Activated T-cell treated with anti-CD3 and anti-CD28 coated beads for 4 hours (primary cell): ENCODE results near the gene STPG1.

Source experiments
- DNase-seq: peaks from one replicate; pipeline ENCODE4 v3.0.0-alpha.2; 2020

STPG1 gene

DNA sequence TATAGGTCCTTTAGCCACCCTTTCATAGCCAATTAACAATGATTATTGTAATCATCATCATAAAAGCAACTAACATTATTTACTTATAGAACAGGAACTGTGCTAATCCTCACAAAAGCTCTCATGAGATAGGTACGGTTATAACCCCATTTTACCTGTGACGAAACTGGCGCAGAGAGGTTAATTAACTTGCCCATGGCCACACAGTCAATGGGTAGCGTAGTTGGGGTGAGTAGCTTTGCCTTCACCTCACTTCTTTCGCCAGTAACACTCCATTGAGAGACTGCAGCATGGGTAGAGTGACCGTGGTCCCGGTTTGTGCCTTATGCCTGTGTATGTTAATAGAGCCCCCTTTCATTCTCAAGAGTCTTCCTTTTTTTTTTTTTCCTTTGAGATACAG lies 12.3 kb upstream of the STPG1 start:
- DNase-seq, result no peak

GRCh38 chr1:24425441-24425840 lies 11.9 kb upstream of the STPG1 start:
- no peak for DNase-seq

DNA sequence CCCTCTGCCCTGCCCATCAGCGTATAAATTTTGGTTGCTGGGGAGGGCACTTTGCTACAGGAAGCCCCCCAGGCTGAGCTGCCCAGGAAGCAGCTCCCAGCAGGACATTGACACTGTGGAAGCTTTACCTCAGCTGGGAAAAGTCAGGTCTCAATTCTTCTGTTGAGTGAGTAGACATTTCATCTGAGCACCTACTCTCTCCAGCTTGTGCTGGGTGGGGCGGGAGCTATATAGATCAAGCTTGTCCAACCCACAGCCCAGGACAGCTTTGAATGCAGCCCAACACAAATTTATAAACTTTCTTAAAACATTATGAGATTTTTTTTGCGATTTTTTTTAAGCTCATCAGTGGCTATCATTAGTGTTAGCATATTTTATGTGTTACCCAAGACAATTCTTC lies 11.4 kb upstream of the STPG1 start:
- DNase-seq, result no peak

GRCh38 chr1:24424207-24424606 lies 10.6 kb upstream of the STPG1 start:
- no peak for DNase-seq

DNA sequence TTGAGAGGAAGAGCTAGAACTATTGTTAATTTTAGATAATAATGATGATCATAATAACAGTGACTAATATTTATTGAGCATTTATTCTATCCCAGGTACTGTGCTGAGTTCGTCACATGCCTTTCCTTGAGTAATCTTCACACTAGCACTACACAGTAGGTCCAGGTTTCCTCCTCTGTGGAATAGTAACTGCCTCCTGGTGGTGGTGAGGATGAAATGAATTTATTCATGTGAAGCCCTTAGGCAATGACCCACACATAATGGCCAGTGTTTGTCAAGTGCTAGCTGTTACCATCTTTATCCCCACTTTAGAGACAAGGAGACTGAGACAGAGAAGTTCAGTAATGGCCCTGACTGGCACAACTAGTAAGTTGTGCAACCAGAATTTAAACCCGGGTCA lies 7.9 kb upstream of the STPG1 start:
- no peak for DNase-seq

DNA sequence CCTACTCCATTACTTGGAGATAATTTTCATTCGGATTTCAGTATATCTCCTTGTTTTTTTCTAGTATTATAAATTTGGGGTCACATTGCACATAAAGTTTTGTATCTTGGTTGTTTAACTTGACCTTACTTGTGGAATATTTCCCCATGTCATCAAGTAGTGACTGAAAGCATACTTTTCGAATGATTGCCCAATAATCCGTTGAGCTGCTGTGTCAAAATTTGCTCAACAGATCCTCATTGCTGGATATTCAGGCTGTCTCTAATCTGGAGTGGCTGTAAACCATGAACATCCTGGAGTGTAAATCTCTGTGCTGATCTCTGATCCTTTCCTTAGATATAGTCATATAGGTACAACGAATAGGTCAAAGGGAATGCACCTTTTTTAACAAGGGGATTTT lies 7.0 kb upstream of the STPG1 start:
- no peak for DNase-seq

GRCh38 chr1:24418898-24419628 lies 5.5 kb upstream of the STPG1 start:
- DNase-seq, result no peak

DNA sequence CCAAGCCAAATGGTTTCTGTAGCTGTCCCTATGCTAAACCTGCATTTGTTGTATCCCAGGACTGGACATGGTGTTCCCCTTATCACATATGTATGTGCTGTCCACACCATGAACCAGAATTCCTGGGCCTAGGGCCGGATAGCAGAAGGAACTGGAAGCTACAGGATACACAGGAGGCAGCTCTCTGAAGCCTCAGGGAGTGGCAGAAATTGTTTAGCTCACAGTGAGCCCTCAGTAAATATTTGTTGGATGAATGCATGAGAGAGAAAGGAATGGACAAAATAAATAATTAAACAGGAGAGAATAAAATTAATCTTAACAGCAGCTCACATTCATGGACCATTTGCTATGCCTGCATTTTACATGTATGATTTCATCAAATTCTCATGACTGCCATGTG lies 4.1 kb upstream of the STPG1 start:
- no peak for DNase-seq

DNA sequence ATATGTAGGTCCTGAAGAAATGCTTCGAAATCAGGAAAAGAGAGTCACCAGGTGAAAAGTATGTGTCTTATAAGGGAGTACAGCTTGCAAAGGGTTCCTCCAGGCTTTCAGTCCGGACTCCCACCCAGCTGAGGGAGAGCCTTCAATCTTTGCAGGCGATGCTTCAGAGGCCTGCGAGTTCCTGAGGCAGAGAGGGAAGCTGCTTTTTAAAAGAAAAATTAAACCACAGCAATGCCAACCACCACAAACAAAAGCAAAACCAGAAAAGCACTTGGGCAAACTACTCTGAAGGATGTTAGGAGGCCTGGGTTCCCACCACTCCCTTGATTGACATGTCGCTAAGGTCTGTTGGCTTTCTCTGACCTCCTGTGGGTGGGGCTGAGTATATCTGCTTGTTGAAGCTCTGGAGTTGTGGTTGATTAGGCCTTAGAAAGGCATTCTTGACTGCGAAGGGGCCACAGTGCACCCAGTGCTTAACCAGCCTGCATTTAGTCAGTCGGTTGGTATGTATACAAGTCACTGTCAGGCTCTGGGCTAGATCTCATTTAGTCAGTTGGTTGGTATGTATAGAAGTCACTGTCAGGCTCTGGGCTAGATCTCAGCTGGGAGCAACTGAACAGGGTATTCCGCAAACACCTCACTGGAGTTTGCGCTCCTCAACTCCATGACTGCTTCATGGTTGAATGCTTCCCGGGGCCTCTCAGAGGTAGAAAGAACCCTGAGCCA lies 3.2 kb upstream of the STPG1 start:
- no peak for DNase-seq

- DNase-seq, result no peak
Observed at GRCh38 chr1:24415910-24416665, 2.5 kb upstream of the STPG1 start.

GRCh38 chr1:24415334-24415909 lies 1.8 kb upstream of the STPG1 start, which contains the start of gene NIPAL3:
Gene NIPAL3 (plus strand): TSS chr1:24415802. CDS start chr1:24419548, 3,746 bp downstream.
- peak; percentile 93 for DNase-seq

- no peak for DNase-seq
Observed at GRCh38 chr1:24414775-24415333, 1.3 kb upstream of the STPG1 start.

DNA sequence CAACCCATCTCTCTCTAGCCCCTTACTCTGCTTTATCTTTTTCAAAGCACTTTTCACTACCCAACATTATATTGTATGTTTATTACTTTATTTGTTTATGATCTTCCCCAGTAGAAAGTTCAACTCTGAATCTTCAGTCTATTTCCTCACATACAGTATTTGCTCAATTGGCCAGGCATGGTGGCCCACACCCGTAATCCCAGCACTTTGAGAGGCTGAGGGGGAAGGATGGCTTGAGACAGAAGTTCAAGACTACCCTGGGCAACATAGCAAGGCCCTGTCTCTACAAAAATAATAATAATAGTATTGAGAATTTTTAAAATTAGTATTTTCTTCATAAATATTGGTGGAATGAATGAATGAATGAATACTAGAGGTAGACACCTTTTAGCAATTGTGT lies 1.2 kb downstream of the STPG1 start:
- no peak for DNase-seq

DNA sequence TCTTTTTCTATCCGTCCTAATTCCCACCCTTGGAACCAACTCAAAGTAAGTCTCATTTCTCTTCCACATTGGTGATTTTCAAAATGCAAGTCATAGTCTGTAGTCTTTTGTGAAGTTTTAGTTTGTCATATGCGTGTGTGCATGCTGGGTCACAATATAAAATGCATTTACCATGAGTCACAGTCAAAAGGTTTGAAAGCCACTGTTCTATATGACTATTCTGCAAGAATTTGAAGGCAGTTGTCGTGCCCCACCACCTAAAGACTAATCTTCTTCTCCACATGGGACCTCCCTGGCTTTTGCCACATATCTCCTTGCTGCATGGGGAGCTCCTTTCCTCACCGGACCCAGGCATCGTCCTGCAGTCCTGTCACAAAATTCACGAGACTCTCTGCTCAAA lies 1.6 kb downstream of the STPG1 start:
- no peak for DNase-seq

GRCh38 chr1:24410750-24411149 lies 2.8 kb downstream of the STPG1 start:
- DNase-seq, result no peak

DNA sequence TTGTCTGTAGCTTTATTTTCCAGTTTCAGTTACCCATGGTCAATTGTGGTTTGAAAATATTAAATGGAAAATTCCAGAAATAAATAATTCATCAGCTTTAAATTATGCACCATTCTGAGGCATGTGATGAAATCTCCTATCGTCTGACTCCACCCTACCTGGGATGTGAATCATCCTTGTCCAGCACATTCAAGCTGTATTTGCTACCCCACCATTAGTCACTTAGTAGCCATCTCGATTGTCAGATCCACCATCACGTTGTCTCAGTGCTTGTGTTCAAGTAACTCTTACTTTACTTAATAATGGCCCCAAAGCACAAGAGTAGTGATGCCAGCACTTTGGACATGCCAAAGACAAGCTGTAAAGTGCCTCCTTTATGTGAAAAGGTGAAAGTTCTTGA lies 4.0 kb downstream of the STPG1 start:
- no peak for DNase-seq

- no peak for DNase-seq
Observed at GRCh38 chr1:24406788-24407187, 6.8 kb downstream of the STPG1 start.

- no peak for DNase-seq
Observed at GRCh38 chr1:24403806-24404205, 9.8 kb downstream of the STPG1 start.

- DNase-seq, result no peak
Observed at GRCh38 chr1:24400065-24400464, 13.5 kb downstream of the STPG1 start.

DNA sequence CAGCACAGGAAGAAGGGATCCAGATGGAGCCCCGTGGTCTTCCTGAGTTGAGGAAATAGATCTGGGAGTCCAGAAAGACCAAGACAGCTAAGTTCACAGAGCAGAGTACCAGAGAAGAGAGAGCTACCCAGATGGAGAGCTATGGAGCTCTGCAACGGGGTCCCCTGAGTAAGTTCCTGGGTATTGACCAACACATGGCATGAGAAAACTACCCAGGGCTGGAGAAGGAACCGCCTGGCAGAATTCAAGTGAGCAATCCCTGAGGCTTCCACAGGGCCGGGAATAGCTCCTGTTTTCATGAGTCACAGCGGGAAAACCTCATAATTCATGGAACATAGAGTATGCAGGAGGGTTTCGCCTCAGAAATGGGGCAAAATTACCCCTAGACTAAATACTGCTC lies 19.7 kb downstream of the STPG1 start:
- DNase-seq, result no peak

DNA sequence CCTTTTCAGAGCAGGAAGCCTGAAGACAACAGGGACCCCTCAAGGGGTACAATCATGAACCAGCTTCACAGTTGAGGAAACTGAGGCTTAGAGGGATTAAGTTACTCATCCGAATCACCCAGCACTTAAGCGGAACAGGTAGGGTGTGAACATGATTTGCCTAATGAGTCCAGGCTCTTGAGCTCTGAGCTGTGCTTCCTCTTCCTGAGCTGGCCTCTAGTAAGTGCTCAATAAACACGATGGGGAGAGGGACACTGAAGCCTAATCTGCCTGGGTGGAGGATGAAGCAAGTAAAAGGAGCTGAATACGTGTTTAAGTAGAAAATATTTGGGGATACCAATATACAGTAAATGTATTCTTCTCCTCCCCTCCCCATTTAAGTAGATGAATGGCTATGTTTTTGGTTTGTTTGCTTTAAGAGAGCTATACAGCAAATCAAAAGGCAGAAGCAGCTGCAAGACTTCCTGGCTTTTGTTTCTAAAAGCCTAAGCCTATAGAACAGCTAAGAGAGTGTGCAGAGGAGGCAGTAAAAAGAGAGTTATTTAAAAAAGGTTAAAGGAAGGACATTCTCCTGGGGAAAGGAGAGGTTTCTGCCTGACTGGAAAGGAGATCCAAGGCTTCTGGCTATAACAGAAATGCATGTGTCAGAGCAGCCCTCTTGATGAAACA lies 20.5 kb downstream of the STPG1 start:
- no peak for DNase-seq

GRCh38 chr1:24392604-24392946 lies 21.0 kb downstream of the STPG1 start:
- DNase-seq, result no peak
